H4 (cell line): ENCODE measurements around the gene CRAMP1. TPM values are rescaled to one million over a fixed set of nuclear protein-coding genes. Genes with fewer than 3 reads are reported as not detected.
"Not testable (repeated sequence)": the region's sequence is repeated elsewhere in the genome, so short reads cannot be mapped to it uniquely, and the experiment has no call there.

Experiments
- DNase-seq: peaks from one replicate; pipeline ENCODE4 v3.0.0-alpha.2; 2015; ENCODE audit warnings: low spot score
- total RNA-seq: library from RNA; depleted of rRNA; stranded (reverse); fragments of >200 nt; shearing (Covaris generic); gene quantifications from 2 replicates; pipeline ENCODE4 v1.2.3, GENCODE V29; 2014; rRNA removed

CRAMP1 gene
- total RNA-seq, 1 experiment from 2014 or later: 3.1 TPM

DNA sequence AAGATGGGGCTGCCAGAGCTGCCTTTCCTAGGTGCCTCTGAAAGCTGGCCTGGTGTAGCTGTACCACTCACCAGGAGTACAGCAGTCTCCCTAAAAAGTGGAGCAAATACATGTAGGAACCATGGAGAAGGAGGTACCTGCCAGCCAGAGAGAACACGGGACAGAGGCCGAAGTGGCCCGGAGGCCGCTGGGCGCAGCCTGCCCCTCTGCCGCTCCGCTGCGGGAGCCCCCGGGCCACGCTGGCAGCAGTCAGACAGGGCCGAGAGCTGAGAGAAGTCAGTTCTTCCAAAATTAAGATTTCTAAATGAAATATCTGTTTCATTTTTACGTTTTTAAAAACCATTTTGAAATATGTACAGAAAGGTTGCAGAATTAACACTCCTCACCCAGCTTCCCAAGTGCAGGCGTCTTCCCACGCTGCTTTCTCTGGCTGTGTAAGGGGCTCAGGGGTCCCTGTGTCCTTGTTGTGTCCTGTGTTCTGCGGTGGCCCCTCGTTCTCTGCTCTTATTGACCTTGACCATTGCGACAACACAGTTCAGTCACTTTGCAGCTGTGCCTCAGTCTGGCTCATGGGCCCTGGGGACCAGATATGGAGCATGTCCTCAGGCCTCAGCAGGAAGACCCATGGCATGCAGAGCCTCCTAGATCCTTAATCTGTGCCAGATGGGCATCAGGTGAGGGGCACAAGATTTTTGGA lies 98.8 kb downstream of the CRAMP1 start:
- DNase-seq: no peak

- DNase-seq: no peak
Observed at GRCh38 chr16:1712791-1713261, 100.7 kb downstream of the CRAMP1 start.

- DNase-seq: no peak
Observed at GRCh38 chr16:1713331-1713730, 101.2 kb downstream of the CRAMP1 start.

DNA sequence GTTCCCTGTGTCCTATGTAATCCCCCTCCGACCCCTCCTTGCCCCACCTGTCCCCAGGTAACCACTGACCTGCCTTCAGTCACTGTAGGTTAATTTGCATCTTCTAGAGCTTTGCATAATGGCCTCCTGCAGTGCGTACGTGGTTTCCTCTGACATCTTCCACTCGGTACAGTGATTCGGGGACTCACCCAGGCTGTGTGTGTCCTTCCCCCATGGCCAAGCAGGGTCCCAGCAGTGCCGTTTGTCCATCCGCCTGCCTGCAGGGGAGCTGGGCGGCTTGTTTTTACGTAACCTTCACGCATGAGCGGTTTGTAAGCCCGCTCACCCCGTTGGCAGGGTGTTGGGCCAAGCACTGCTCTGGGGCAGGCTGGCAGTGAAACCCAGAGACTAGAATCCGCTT lies 101.8 kb downstream of the CRAMP1 start:
- no peak for DNase-seq

GRCh38 chr16:1715220-1715619 lies 103.1 kb downstream of the CRAMP1 start:
- no peak for DNase-seq

DNA sequence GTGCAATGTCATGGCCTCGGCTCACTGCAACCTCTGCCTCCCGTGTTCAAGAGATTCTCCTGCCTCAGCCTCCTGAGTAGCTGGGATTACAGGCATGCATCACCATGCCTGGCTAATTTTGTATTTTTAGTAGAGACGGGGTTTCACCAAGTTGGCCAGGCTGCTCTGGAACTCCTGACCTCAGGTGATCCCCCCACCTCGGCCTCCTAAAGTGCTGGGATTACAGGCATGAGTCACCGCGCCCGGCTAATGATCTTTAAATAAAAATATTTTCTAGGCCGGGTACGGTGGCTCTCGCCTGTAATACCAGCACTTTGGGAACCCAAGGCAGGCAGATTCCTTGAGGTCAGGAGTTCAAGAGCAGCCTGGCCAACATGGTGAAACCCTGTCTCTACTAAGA lies 106.1 kb downstream of the CRAMP1 start:
- not testable (repeated sequence) for DNase-seq

DNA sequence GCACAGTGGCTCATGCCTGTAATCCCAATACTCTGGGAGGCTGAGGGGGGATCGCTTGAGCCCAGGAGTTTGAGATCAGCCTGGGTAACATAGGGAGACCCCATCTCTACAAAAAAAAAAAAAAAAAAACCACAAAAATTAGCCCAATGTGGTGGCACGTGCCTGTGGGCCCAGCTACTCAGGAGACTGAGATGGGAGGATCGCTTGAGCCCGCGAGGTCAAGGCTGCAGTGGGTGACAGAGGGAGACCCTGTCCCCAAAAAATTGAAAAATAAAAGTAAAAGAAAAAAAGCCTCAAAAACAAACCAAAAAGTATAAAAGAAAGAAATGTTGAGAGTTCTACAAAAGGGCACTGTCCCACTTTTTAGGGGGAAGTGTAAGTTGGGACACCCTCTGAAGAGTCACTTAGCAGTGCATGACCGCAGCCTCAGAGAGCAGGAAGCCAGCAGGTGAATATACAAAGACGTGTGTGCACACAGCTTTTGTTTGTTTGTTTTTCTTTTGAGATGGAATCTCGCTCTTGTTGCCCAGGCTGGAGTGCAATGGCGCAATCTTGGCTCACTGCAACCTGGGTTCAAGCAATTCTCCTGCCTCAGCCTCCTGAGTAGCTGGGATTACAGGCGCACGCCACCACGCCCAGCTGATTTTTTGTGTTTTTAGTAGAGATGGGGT lies 107.5 kb downstream of the CRAMP1 start:
- not testable (repeated sequence) for DNase-seq

DNA sequence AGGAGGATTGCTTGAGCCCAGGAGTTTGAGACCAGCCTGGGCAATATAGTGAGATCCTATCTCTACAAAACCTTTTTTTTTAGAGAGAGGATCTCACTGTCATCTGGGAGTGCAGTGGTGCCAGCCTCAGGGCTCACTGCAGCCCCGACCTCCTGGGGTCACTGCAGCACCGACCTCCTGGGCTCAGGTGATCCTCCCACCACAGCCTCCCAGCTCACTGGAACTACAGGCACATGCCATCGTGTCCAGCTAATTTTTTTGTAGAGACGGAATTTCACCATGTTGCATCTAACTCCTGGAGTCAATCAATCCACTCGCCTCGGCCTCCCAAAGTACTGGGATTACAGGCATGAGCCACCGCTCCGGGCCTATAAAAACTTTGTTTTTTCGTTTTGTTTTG lies 109.2 kb downstream of the CRAMP1 start:
- no peak for DNase-seq

GRCh38 chr16:1723450-1724147 lies 111.4 kb downstream of the CRAMP1 start:
- DNase-seq: no peak

DNA sequence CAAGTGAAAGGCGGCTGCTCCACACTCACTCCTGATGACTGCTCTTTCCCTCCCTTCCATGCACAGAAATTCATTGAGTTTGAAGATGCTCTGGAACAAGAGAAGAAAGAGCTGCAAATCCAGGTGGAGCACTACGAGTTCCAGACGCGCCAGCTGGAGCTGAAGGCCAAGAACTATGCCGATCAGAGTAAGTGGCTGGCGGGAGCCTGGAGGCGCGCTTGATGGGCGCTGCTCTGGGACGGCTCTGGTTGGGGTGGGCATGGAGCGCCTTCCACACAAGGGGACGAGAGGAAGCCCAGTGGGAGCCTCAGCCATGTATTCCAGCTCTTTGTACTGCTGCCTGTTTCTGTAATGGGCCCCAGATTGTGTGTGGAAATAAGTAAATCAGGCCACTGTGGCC lies 112.3 kb downstream of the CRAMP1 start:
- no peak for DNase-seq

DNA sequence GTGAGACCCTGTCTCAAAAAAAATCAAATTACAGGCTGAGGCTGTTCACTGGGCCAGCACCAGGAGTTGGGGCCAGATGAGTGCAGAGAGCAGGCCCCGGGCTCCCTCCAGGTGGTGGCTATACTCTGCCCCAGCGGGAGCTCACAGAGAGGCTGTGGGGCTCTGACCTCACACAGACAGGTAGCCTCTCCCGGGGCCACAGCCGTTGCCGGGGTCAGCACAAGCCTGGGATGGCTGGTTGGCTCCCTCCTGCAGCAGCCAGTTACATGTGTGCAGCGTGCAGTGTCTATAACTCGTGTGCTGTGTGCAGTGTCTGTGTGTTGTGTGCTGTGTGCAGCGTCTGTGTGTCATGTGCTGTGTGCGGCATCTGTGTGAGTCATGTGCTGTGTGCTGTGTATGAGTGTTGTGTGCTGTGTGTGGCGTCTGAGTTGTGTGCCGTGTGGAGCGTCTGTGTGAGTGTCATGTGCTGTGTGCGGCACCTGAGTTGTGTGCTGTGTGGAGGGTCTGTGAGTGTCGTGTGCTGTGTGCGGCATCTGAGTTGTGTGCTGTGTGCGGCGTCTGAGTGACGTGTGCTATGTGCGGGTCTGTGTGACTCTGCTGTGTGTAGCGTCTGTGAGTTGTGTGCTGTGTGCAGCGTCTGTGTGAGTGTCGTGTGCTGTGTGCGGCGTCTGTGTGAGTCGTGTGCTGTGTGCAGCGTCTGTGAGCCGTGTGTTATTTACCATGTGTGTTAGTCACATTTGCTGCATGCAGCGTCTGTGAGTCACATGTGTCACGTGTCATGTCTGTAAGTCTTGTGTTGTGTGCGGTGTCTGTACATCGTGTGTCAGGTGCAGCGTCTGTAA lies 114.7 kb downstream of the CRAMP1 start:
- no peak for DNase-seq

Other genes starting within 250 kb of the CRAMP1 start
- 12.4 and 14.4 TPM in 2 replicates for gene UNKL, start 197.7 kb upstream of the CRAMP1 start, total RNA-seq
- gene UQCC4, start 191.6 kb upstream of the CRAMP1 start, total RNA-seq: 24.8 and 40.7 TPM in 2 replicates
- gene PERCC1, start 181.3 kb upstream of the CRAMP1 start, total RNA-seq: not detected in 2 replicates
- not detected in 2 replicates for gene CCDC154, start 167.8 kb upstream of the CRAMP1 start, total RNA-seq
- gene CLCN7, start 137.3 kb upstream of the CRAMP1 start, total RNA-seq: 16.0 and 21.0 TPM in 2 replicates
- gene PTX4, start 123.4 kb upstream of the CRAMP1 start, total RNA-seq: not detected in 2 replicates
- 3.6 and 4.8 TPM in 2 replicates for gene TELO2, start 119.0 kb upstream of the CRAMP1 start, total RNA-seq
- not detected in 2 replicates for gene TMEM204, start 78.7 kb upstream of the CRAMP1 start, total RNA-seq
- gene IFT140, start 288 bp upstream of the CRAMP1 start, total RNA-seq: 8.4 and 12.2 TPM in 2 replicates
- gene JPT2, start 65.9 kb downstream of the CRAMP1 start, total RNA-seq: 54.4 and 71.2 TPM in 2 replicates
- 2.6 and 4.4 TPM in 2 replicates for gene MAPK8IP3, start 93.8 kb downstream of the CRAMP1 start, total RNA-seq
- 0.50 TPM in 1 of 2 replicates, not detected in the other for gene NME3, start 159.2 kb downstream of the CRAMP1 start, total RNA-seq
- gene EME2, start 160.4 kb downstream of the CRAMP1 start, total RNA-seq: 0.90 and 1.2 TPM in 2 replicates
- gene MRPS34, start 160.8 kb downstream of the CRAMP1 start, total RNA-seq: 114 and 125 TPM in 2 replicates
- 20.1 and 23.9 TPM in 2 replicates for gene SPSB3, start 170.2 kb downstream of the CRAMP1 start, total RNA-seq
- 38.9 and 112 TPM in 2 replicates for gene NUBP2, start 170.6 kb downstream of the CRAMP1 start, total RNA-seq
- gene IGFALS, start 181.3 kb downstream of the CRAMP1 start, total RNA-seq: not detected in 2 replicates
- gene HAGH, start 214.5 kb downstream of the CRAMP1 start, total RNA-seq: 18.4 and 31.3 TPM in 2 replicates
- 23.8 and 27.6 TPM in 2 replicates for gene FAHD1, start 214.8 kb downstream of the CRAMP1 start, total RNA-seq